GM13976 (cell line): ENCODE measurements around the gene NELL2.

Source experiments
- DNase-seq: peaks from one replicate; pipeline ENCODE4 v3.0.0; 2012; ENCODE audit warnings: low spot score
- in situ Hi-C: fragments of 300-500 bp; cut with MboI; formaldehyde crosslinking; loops from one replicate; pipeline ENCODE4 v1.12.0; 2022; ENCODE audit warnings: low sequenced_read_pairs, mixed read lengths, inconsistent platforms; ENCODE audit not compliant: unreplicated experiment
- TF ChIP-seq, protein P1 (sequence below): IDR thresholded peaks from 2 replicates; pipeline ENCODE4 v1.5.1; 2012; ENCODE audit warnings: borderline replicate concordance, mild to moderate bottlenecking; ENCODE audit not compliant: insufficient read depth; ENCODE audit errors: extremely low read depth, missing control alignments, control extremely low read depth

Gene NELL2

DNA sequence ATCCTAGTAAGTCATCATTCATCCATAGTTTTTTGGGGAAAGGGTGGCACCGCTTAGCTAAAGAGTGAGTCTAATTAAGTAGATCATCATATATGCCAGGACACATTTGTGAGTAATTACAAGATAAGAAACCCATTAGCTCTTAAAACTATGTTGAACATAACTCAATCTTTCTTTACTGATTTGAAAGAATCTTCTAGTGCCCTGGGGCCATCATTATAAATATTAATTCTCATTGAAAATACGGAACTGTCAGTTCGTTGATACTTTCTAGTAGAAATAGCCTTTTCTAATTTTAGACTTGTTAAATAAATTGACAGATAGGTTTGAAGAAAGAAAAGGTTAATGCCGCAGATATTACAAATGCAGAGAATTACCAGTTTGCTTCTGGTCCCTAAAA is 312.6 kb downstream of the NELL2 start:
- DNase-seq, result no peak
- TF ChIP-seq, protein P1, sequence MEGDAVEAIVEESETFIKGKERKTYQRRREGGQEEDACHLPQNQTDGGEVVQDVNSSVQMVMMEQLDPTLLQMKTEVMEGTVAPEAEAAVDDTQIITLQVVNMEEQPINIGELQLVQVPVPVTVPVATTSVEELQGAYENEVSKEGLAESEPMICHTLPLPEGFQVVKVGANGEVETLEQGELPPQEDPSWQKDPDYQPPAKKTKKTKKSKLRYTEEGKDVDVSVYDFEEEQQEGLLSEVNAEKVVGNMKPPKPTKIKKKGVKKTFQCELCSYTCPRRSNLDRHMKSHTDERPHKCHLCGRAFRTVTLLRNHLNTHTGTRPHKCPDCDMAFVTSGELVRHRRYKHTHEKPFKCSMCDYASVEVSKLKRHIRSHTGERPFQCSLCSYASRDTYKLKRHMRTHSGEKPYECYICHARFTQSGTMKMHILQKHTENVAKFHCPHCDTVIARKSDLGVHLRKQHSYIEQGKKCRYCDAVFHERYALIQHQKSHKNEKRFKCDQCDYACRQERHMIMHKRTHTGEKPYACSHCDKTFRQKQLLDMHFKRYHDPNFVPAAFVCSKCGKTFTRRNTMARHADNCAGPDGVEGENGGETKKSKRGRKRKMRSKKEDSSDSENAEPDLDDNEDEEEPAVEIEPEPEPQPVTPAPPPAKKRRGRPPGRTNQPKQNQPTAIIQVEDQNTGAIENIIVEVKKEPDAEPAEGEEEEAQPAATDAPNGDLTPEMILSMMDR, result no peak
- in situ Hi-C loops, result no loop called here

DNA sequence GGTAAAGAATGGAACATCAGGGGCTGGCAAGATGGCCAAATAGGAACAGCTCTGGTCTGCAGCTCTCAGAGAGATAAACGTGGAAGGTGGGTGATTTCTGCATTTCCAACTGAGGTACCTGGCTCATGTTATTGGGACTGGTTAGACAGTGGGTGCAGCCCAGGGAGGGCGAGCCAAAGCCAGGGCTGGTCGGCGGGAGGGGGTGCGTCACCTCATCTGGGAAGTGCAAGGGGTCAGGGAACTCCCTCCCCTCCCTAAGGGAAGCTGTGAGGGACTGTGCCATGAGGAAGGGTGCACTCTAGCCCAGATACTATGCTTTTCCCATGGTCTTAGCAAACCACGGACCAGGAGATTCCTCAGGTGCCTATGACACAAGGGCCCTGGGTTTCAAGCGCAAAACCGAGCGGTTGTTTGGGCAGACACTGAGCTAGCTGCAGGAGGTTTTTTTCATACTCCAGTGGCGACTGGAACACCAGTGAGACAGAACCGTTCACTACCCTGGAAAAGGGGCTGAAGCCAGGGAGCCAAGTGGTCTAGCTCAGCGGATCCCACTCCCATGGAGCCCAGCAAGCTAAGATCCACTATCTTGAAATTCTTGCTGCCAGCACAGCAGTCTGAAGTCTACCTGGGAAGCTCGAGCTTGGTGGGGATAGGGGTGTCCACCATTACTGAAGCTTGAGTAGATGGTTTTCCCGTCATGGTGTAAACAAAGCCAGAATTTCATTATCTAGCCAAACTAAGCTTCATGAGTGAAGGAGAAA is 317.6 kb downstream of the NELL2 start:
- TF ChIP-seq, protein P1, result no peak
- DNase-seq, result no peak
- in situ Hi-C loops, result no loop called here

DNA sequence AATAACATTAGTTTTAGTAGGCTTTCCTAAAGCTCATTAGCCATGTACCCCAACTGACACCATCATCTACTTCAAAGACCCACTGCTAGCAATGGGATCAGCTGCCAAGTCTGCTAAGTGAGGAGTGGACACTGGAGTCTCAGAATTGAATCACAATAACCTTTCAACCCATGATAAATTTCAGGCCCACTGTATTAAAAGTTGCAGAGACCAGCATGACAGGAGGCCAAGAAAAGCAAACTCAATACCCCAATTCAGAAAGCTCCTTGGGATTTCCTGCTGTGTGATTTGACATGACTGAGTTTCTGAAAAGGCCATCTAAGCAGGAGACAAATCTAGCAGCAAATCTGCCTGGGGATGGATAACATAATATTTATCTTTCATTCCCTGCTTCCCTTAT is 320.7 kb downstream of the NELL2 start:
- no peak for DNase-seq
- in situ Hi-C loops, result no loop called here
- TF ChIP-seq, protein P1, result no peak

DNA sequence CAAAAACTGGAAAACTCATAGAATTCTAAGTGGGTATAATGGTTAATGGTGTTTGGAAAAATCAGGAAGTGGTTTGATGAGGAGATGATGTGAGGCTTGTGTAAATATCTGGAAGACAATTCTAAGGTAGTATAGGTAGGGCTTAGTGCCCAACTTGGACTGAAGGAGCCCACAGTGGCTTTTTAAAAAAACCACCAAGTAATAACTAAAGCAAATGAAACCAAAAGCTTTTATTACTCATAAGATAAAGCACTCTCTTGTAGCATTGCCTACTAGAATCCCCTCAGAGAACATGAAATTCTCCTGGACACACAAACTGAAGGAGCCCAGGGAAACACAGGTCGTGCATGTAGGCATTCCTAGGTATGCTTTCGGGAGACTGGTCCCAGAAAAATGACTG is 324.5 kb downstream of the NELL2 start:
- TF ChIP-seq, protein P1, result no peak
- in situ Hi-C loops, result no loop called here
- DNase-seq, result no peak

DNA sequence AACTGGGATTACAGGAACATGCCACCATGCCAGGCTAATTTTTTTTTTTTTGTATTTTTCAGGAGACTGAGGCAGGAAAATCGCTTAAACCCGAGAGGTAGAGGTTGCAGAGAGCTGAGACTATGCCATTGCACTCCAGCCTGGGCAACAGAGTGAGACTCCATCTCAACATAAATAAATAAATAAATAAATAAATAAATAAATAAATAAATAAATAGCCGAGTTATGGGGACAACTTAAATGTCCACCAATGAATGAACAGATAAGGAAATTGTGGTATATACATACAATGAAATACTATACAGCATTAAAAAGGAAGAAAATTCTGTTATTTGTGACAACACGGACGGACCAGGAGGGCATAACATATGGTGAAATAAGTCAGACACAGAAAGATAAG is 325.7 kb downstream of the NELL2 start:
- TF ChIP-seq, protein P1, result no peak
- in situ Hi-C loops, result no loop called here

DNA sequence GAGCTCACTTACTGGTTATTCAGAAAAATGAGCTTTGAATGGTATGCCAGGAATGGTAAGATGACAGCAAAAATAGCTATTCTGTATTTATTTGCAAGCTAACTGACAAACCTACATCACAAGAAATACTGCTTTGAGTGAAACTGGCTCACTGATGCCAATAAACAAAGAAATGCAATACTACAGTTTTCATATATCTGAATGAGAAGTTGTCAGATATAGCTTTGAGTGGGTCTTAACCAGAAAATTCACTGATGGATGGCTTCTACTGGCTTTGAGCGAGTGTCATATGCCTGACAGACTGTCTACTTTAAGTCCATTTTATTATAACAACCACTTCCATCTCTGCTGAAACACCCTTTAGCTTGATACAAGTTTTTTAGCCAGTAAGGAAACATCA is 330.1 kb downstream of the NELL2 start:
- in situ Hi-C loops, result no loop called here
- DNase-seq, result no peak
- TF ChIP-seq, protein P1, result no peak

More for the DNA sequence above, 325.7 kb downstream of the NELL2 start:
- no peak for DNase-seq
